GM19328 (cell line): Measurements from ENCODE around the gene DCAF5.
"Not testable (repeated sequence)": the region's sequence is repeated elsewhere in the genome, so short reads cannot be mapped to it uniquely, and the experiment has no call there.

Source experiments
- ATAC-seq: cut with Tn5 transposase; IDR thresholded peaks from one replicate; pipeline ENCODE4 v1.9.1; 2021; ENCODE audit warnings: mild to moderate bottlenecking, moderate library complexity; ENCODE audit not compliant: unreplicated experiment

Gene DCAF5

DNA sequence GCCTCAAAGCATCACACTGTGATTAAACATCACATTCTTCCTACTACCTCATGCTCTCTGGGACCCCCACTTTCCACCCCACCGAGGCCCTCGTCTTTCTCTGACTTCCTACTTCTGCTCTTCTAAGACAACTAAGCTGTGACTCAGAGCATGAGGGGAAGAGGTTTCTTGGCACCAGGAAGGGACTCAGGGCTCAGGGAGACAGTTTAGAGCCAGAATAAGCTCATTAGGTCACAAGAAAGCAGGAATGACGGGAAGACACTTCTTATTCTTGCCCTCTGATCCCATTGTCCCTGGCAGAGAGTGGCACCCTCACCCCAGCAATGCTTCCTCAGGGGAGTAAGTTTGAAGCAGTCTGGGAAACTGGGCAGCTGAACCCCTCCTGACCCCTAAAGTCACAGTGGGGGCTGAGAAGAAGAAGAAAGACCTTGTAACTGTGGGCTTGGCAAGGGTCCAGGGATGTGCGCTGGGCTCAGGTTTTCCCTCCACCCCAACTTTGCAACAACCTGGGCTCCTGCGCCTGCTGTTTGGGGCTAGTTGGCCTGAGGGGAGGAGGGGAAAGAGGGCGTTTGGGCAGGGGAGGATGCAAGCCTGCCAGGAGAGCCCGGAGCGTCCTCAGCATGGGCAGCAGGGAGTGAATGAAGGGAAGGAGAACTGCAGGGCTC lies 109.2 kb downstream of the DCAF5 start:
- no peak for ATAC-seq

GRCh38 chr14:69042787-69043444 lies 110.0 kb downstream of the DCAF5 start:
- ATAC-seq: no peak

GRCh38 chr14:69042299-69042698 lies 110.6 kb downstream of the DCAF5 start:
- ATAC-seq: no peak

DNA sequence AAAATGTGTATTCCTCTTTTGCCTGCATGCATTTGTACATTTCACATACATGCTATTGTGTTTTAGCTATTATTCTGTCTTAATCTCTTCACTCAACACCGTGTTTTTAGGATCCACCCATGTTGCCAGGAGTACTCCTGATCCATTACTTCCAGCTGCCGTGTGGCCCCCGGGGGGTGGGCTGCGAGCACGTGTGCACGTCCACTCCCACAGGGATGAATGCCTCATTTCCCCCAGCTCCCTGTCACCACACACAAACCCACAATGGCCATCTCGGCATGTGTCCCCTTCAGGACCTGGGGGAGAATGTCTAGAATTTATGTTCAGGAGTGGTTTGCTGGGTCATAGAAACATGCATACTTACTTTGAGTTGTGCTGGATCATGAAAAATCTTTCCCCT lies 111.1 kb downstream of the DCAF5 start:
- ATAC-seq: no peak

- no peak for ATAC-seq
Measured at GRCh38 chr14:69040353-69040752, 112.6 kb downstream of the DCAF5 start.

DNA sequence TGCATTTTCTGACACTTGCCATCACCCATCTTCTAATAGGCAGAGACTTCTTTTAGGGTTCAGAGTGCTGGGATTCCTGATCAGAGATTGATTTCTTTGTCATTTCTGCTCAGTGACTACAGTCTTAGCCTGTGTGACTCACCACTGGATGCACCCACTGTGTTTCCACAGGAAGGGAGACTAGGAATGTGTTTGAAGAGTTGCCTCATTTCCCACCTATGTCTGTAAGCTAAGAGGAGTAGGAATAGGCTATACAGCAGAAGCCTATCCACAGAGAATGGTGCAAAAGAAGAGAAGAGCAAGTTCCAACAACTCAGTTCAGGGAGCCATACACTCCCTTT lies 113.7 kb downstream of the DCAF5 start:
- ATAC-seq: no peak

DNA sequence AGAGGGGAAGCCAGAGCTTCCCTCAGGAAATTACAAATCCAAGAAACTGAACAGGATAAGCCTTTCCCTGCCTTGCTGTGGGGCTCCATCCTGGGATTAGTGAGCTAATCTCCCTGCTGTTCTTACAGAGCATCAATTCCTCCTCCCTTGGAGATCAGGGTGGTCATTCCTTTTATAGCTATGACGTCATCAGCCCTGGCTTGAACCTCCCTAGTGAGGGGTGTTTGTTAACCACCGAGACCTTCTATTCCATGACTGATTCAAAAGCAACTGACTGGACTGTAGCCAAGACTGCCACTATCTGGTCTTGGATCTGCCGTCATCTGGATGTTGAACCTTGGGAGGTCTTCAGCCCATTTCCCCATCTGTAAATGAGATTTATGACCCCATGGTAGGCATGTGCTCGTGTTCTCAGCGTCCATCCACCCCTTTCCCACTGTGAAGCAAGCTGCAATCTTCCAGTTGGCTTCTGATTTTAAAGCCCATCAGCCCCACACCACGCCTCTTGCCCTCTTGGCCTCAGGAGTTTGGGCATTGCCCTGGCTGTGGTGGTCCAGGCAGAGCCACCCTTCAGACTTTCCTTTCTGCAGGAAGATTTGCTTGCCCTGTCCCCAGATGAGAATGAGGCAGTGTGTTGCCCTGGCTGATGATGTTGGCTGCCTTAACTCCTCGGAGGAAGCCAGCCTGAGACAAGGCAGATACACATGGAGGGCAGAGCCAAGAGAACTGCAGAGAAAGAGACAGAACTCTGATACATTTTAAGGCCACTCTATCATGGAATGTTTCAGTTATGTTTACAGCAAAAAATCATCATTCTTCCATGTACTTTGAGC lies 114.2 kb downstream of the DCAF5 start:
- no peak for ATAC-seq

DNA sequence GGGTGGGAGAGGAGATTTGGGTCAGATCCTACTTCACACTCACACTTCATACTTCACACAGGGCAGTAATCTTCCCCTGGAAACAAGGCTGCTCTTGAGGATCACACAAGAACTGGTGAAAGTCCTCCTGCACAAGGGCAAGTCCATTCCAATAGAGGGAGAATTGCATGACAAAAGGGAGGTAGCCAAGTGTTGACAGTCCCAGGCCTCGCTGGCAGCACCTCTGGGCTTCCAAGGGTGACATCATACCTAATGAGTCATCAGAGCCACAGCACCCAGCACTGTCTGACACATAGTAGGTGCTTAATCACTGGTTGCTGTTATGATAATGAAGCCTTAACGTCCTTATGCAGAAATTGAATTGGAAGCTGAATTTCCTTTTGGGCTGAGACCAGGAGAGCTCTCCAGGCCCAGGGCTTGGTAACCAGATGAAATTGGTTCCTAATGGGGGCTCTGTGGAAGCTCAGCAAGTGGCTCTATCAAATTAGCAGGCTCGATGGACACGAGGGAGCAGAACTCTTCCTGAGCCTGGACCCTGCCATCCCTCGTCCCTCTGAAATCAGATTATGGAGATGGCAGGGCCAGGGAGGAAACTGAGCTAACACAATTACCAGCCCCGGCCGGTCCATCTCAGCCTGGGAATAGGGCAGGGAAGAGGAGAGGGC lies 115.0 kb downstream of the DCAF5 start:
- ATAC-seq: no peak

DNA sequence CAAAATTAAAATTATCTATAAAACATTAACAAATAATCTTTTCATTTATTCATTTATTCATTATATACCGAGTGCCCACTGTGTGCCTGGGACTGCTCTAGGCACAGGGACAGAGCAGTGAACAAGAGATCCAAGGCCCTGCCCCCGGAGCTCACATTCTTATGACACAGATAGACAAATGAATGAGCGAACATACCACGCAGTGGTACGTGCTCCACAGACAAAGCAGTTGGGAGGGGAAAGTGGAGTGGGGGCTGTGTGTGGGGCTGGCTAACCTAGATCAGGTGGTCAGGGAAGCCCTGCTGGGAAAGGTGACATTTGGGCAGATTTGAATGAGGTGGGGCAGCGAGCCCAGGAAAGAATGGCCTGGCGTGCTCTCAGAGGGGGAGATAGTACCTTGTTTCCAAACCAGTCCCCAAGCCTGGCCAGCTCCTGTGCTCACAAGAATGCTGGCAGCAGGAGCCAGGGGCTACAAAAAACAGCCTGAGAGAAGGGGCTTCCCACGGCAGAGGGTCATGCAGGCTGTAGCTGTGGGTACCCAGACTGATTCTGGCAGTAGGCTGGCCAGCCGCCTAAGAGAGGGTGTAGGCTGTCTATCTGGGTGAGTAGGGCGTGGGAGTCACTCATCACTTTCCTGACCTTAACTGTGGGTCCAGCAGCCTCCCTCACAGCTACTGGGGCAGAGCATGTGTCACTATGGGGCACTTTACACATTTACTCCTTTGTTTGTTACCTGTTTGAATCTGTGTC lies 116.0 kb downstream of the DCAF5 start:
- ATAC-seq: no peak

DNA sequence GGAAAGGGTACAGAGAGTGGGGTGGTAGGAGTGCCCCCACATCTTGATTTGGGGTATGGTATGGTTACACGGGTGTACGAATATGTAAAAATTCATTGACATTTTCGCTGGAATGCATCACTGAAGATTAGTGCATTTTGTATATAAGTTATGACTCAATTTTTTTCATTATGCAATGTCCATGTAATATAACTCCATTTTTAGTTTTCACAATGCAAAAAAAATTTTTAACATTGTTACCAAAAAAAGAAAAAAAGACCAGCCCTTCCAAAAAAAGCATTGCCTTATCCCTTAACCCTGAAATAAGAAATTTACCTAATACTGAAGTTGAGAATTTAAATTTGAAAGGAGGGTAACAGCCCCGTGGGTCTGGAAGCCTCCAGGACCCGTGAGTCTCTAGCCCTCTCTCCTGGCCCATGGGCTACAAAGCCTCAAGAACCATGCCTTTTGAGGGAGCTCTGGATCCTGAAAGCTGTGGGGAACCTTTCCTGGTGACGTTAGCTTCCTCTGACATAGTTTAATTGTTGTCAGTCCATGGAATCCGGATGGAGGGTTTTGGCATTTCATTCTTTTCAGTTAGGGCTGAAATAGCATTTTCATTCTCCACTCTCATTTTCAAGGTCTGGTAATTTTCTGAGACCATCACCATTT lies 118.2 kb downstream of the DCAF5 start:
- ATAC-seq: no peak

DNA sequence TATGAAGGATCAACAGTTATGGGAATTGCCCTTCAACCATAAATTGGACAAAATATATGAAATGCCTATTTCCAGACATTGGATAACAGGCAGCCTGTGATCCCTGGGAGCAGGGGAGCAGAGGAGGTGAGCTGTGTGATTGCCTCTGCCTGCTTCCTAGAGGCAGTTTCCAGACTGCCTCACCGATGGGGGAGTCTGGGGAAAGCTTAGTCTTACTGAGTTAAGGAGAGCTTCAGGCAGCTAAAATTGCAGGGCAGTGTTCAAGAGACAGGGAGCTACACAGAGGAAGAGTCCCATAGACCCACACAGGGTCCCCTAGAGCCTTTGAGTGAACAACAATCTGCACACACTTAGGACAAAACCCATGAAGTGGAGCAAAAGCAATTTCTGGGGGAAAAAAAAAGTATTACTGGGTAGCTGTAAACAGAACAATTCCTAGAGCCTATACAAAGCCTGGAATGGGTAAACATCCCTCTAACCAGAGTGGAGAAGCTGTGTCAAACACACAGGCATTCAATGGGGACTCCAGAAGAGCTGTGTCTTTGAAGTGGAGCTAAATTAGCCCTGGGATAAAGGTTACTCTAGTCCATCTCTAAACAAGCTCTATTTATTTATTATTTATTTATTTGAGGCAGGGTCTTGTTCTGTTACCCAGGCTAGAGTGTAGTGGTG lies 125.5 kb downstream of the DCAF5 start:
- ATAC-seq: no peak

GRCh38 chr14:69023035-69023434 lies 129.9 kb downstream of the DCAF5 start:
- no peak for ATAC-seq

GRCh38 chr14:69022093-69022492 lies 130.8 kb downstream of the DCAF5 start:
- ATAC-seq: not testable (repeated sequence)

DNA sequence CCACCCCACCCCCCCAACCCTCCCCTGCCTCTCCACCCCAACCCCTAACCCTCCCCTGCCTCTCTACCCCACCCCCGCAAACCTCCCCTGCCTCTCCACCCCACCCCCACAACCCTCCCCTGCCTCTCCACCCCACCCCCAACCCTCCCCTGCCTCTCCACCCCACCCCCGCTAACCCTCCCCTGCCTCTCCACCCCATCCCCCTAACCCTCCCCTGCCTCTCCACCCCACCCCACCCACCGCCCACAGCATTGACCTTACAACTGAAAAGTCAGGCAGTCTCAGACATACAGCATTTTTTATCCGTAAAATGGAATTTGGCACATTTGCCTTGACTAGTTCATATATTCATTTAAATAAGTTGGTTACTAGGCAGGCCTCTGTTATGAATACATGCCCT lies 135.2 kb downstream of the DCAF5 start:
- ATAC-seq: no peak

DNA sequence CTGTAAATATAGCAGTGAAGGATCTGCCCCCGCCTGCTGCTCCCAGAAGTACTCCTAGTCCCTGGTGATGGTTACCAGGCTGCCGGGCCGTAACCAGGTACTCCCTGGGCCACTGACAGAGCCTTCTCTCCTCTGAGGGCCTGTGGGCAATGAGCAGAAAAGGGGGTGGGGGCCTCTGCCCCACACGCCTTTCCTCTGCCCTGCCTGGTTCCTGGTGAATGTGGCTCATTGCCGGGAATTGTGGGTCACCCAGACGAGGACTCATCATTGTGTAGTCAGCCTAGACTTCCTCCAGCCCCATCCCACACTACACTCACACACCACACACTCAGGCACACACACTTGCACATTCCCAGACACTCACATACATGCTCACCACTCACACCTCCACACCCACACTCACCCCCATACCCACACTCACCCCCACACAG lies 138.1 kb downstream of the DCAF5 start:
- ATAC-seq: no peak

GRCh38 chr14:69013943-69014782 lies 138.8 kb downstream of the DCAF5 start:
- ATAC-seq: no peak

- no peak for ATAC-seq
Measured at GRCh38 chr14:69012256-69012953, 140.5 kb downstream of the DCAF5 start.

DNA sequence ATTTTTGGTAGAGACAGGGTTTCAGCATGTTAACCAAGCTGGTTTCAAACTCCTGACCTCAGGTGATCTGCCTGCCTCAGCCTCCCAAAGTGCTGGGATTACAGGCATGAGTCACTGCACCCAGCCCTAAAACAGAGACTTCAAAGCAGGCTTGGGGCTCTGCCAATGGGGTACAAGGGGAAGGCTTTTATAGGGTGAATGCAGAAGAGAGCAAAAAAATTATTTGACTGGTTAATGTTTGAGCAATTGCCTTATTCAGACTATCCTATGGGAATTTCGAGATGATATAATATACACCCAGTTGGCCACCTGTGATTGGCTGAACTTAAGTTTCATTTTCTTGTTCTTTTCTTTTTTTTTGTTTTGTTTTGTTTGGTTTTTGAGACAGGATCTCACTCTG lies 142.3 kb downstream of the DCAF5 start:
- no peak for ATAC-seq
